SK-N-SH treated with all-trans-retinoic acid at 6 μM for 48 hours (cell line): ENCODE data around the gene MINAR1.

Experiments used
- ARNTL ChIP-seq: fragments of 450-650 bp; formaldehyde crosslinking; IDR thresholded peaks from 2 replicates; pipeline ENCODE4 v1.5.0; 2020; ENCODE audit warnings: low read depth, mild to moderate bottlenecking, moderate library complexity, borderline replicate concordance
- CSDC2 ChIP-seq: fragments of 250-450 bp; sonication (Bioruptor Pico); IDR thresholded peaks from 2 replicates; pipeline ENCODE4 v1.5.0; 2020; ENCODE audit warnings: mild to moderate bottlenecking, moderate library complexity
- GLIS3 ChIP-seq: fragments of 250-450 bp; sonication (Bioruptor Pico); IDR thresholded peaks from 2 replicates; pipeline ENCODE4 v1.5.0; 2020; ENCODE audit warnings: mild to moderate bottlenecking, moderate library complexity
- OSR1 ChIP-seq: fragments of 250-450 bp; sonication (Bioruptor Pico); IDR thresholded peaks from 2 replicates; pipeline ENCODE4 v1.8.0; 2022; ENCODE audit warnings: moderate library complexity, mild to moderate bottlenecking, inconsistent platforms
- RARB ChIP-seq: fragments of 250-450 bp; sonication (Bioruptor Pico); IDR thresholded peaks from 2 replicates; pipeline ENCODE4 v1.8.0; 2021; ENCODE audit warnings: mild to moderate bottlenecking, moderate library complexity
- ZC3H10 ChIP-seq: fragments of 250-450 bp; sonication (Bioruptor Pico); IDR thresholded peaks from 2 replicates; pipeline ENCODE4 v1.5.1; 2021; ENCODE audit warnings: mild to moderate bottlenecking, moderate library complexity
- ZFP3 ChIP-seq: fragments of 250-450 bp; sonication (Bioruptor Pico); IDR thresholded peaks from 2 replicates; pipeline ENCODE4 v1.5.0; 2020; ENCODE audit warnings: mild to moderate bottlenecking, moderate library complexity
- ZFP30 ChIP-seq: fragments of 450-650 bp; formaldehyde crosslinking; IDR thresholded peaks from 2 replicates; pipeline ENCODE4 v1.5.0; 2022; ENCODE audit warnings: mild to moderate bottlenecking, moderate library complexity
- ZNF70 ChIP-seq: fragments of 450-650 bp; formaldehyde crosslinking; IDR thresholded peaks from 2 replicates; pipeline ENCODE4 v1.5.0; 2020; ENCODE audit warnings: mild to moderate bottlenecking, moderate library complexity
- ZNF8 ChIP-seq: fragments of 450-650 bp; formaldehyde crosslinking; IDR thresholded peaks from 2 replicates; pipeline ENCODE4 v1.5.0; 2020; ENCODE audit warnings: mild to moderate bottlenecking, moderate library complexity
- TF ChIP-seq, protein P1 (sequence below): fragments of 250-450 bp; sonication (Bioruptor Pico); IDR thresholded peaks from 2 replicates; pipeline ENCODE4 v1.8.0; 2020; ENCODE audit warnings: mild to moderate bottlenecking, moderate library complexity, borderline replicate concordance
- TF ChIP-seq, protein P2 (sequence below): fragments of 250-450 bp; sonication (Bioruptor Pico); IDR thresholded peaks from 2 replicates; pipeline ENCODE4 v1.8.0; 2021; ENCODE audit warnings: low read depth, mild to moderate bottlenecking, moderate library complexity, borderline replicate concordance
- TF ChIP-seq, protein P3 (sequence below): fragments of 250-450 bp; sonication (Bioruptor Pico); IDR thresholded peaks from 2 replicates; pipeline ENCODE4 v1.5.1; 2020; ENCODE audit warnings: low read depth, mild to moderate bottlenecking, moderate library complexity
- TF ChIP-seq, protein P4 (sequence below): fragments of 250-450 bp; sonication (Bioruptor Pico); IDR thresholded peaks from 2 replicates; pipeline ENCODE4 v1.5.1; 2021; ENCODE audit warnings: mild to moderate bottlenecking, moderate library complexity

DNA sequence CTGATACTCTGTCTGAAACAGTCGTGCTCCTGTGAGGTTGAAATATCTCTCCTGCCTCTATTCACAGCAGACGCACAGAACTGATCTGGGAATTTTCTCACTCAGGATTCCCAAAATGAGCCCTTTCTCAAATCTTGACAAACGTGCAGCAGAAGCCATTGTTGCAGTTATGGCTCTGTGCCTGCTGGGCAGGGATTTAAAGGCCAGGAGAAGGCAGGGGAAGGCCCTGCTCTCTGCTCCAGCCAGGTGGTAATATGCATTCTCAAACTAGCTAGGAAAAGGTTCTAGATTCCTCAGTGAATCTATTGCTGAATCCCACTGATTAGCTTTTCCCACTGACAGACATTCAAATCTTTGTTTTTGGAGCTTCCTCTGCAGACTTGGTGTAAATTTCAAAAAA lies 2.2 kb downstream of the MINAR1 start:
- TF ChIP-seq, protein P1, sequence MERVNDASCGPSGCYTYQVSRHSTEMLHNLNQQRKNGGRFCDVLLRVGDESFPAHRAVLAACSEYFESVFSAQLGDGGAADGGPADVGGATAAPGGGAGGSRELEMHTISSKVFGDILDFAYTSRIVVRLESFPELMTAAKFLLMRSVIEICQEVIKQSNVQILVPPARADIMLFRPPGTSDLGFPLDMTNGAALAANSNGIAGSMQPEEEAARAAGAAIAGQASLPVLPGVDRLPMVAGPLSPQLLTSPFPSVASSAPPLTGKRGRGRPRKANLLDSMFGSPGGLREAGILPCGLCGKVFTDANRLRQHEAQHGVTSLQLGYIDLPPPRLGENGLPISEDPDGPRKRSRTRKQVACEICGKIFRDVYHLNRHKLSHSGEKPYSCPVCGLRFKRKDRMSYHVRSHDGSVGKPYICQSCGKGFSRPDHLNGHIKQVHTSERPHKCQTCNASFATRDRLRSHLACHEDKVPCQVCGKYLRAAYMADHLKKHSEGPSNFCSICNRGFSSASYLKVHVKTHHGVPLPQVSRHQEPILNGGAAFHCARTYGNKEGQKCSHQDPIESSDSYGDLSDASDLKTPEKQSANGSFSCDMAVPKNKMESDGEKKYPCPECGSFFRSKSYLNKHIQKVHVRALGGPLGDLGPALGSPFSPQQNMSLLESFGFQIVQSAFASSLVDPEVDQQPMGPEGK (CRISPR knock-in tag) = no peak
- TF ChIP-seq RARB (CRISPR knock-in tag) (no peak), ARNTL (CRISPR knock-in tag) (no peak), CSDC2 (CRISPR knock-in tag) (no peak), ZFP3 (CRISPR knock-in tag) (no peak), ZNF70 (no peak), ZFP30 (CRISPR knock-in tag) (no peak), ZC3H10 (no peak), OSR1 (CRISPR knock-in tag) (no peak), GLIS3 (CRISPR knock-in tag) (no peak), ZNF8 (no peak)
- TF ChIP-seq, protein P2, sequence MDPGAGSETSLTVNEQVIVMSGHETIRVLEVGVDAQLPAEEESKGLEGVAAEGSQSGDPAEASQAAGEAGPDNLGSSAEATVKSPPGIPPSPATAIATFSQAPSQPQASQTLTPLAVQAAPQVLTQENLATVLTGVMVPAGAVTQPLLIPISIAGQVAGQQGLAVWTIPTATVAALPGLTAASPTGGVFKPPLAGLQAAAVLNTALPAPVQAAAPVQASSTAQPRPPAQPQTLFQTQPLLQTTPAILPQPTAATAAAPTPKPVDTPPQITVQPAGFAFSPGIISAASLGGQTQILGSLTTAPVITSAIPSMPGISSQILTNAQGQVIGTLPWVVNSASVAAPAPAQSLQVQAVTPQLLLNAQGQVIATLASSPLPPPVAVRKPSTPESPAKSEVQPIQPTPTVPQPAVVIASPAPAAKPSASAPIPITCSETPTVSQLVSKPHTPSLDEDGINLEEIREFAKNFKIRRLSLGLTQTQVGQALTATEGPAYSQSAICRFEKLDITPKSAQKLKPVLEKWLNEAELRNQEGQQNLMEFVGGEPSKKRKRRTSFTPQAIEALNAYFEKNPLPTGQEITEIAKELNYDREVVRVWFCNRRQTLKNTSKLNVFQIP (CRISPR knock-in tag) = no peak
- TF ChIP-seq, protein P3, sequence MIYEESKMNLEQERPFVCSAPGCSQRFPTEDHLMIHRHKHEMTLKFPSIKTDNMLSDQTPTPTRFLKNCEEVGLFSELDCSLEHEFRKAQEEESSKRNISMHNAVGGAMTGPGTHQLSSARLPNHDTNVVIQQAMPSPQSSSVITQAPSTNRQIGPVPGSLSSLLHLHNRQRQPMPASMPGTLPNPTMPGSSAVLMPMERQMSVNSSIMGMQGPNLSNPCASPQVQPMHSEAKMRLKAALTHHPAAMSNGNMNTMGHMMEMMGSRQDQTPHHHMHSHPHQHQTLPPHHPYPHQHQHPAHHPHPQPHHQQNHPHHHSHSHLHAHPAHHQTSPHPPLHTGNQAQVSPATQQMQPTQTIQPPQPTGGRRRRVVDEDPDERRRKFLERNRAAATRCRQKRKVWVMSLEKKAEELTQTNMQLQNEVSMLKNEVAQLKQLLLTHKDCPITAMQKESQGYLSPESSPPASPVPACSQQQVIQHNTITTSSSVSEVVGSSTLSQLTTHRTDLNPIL = no peak
- TF ChIP-seq, protein P4, sequence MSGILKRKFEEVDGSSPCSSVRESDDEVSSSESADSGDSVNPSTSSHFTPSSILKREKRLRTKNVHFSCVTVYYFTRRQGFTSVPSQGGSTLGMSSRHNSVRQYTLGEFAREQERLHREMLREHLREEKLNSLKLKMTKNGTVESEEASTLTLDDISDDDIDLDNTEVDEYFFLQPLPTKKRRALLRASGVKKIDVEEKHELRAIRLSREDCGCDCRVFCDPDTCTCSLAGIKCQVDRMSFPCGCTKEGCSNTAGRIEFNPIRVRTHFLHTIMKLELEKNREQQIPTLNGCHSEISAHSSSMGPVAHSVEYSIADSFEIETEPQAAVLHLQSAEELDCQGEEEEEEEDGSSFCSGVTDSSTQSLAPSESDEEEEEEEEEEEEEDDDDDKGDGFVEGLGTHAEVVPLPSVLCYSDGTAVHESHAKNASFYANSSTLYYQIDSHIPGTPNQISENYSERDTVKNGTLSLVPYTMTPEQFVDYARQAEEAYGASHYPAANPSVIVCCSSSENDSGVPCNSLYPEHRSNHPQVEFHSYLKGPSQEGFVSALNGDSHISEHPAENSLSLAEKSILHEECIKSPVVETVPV (CRISPR knock-in tag) = no peak
